H1 (cell line): ENCODE data around the gene BBX. TPM values are rescaled to one million over a fixed set of nuclear protein-coding genes. Genes with fewer than 3 reads are reported as not detected.

Source experiments
- CTCF ChIA-PET: fragments of 300-600 bp; sonication (Branson Sonifier 250); formaldehyde crosslinking; loops from one replicate; lab custom pipeline; 2021; ENCODE audit not compliant: partially characterized antibody; lab: Charles Lee
- POLR2A ChIA-PET: fragments of 300-600 bp; sonication (Branson Sonifier 250); formaldehyde crosslinking; loops from one replicate; lab custom pipeline; 2021; ENCODE audit warnings: inconsistent platforms; ENCODE audit not compliant: partially characterized antibody; lab: Charles Lee
- DNase-seq, 2 experiments: peaks; one replicate each; pipeline versions ENCODE4 v3.0.0 to v3.0.0-alpha.2; 2010 to 2022; ENCODE audit warnings: low spot score in 2 of 2, low read depth in 1 of 2, mixed read lengths in 1 of 2
- FAIRE-seq: peaks from 2 replicates; lab custom pipeline; 2011; peaks lifted over from hg19 to GRCh38; lab: Jason Lieb, UNC
- H2AFZ ChIP-seq: 2 replicates; pipeline ENCODE4 v1.8.1; 2012; ENCODE audit warnings: low read length, inconsistent platforms
- H2AK5ac ChIP-seq: 2 replicates; pipeline ENCODE4 v1.6.1; 2013; ENCODE audit warnings: low read depth, low read length
- H2BK120ac ChIP-seq: replicated peaks from 2 replicates; pipeline ENCODE3; 2013; ENCODE audit warnings: low read depth, low read length, inconsistent platforms
- H2BK12ac ChIP-seq: 2 replicates; pipeline ENCODE4 v1.6.1; 2013; ENCODE audit warnings: low read depth, low read length
- H2BK15ac ChIP-seq: 2 replicates; pipeline ENCODE4 v1.6.1; 2013; ENCODE audit warnings: low read length
- H2BK20ac ChIP-seq: 2 replicates; pipeline ENCODE4 v1.6.1; 2013; ENCODE audit warnings: low read length
- H2BK5ac ChIP-seq: 2 replicates; pipeline ENCODE4 v1.6.1; 2013; ENCODE audit warnings: low read depth, low read length
- H3K14ac ChIP-seq: 2 replicates; pipeline ENCODE4 v1.6.1; 2013; ENCODE audit warnings: inconsistent platforms; ENCODE audit not compliant: insufficient read length
- H3K18ac ChIP-seq: 2 replicates; pipeline ENCODE4 v1.6.1; 2013; ENCODE audit warnings: low read length; ENCODE audit errors: extremely low read depth
- H3K23ac ChIP-seq: 2 replicates; pipeline ENCODE4 v1.6.1; 2013; ENCODE audit warnings: inconsistent platforms; ENCODE audit not compliant: insufficient read length
- H3K23me2 ChIP-seq: 2 replicates; pipeline ENCODE4 v1.6.1; 2013; ENCODE audit warnings: low read depth, low read length
- H3K27ac ChIP-seq: 2 replicates; pipeline ENCODE4 v1.6.1; 2011; ENCODE audit warnings: low read depth, low read length, inconsistent platforms
- H3K27me3 ChIP-seq, 4 experiments: replicated peaks in 1 of 4; 1 replicate in 1 of 4; 2 replicates in 3 of 4; pipeline versions ENCODE4 v1.6.1 to v1.8.1; 2011 to 2013; ENCODE audit warnings: low read length in 3 of 4, mild to moderate bottlenecking in 3 of 4, inconsistent platforms in 2 of 4, mixed read lengths in 2 of 4, moderate library complexity in 1 of 4; ENCODE audit not compliant: control insufficient read depth in 3 of 4, insufficient read depth in 3 of 4; ENCODE audit errors: extremely low read depth in 1 of 4
- H3K36me3 ChIP-seq, 4 experiments: 2 replicates each; pipeline versions ENCODE4 v1.6.1 to v1.8.1; 2011 to 2013; ENCODE audit warnings: mild to moderate bottlenecking in 4 of 4, low read length in 3 of 4, moderate library complexity in 2 of 4, control low read depth in 1 of 4, inconsistent platforms in 1 of 4; ENCODE audit not compliant: insufficient read depth in 4 of 4, control insufficient read depth in 2 of 4
- H3K4ac ChIP-seq: replicated peaks from 2 replicates; pipeline ENCODE3; 2013; ENCODE audit warnings: low read length, low read depth, mixed read lengths, inconsistent platforms; ENCODE audit not compliant: insufficient read length
- H3K4me1 ChIP-seq, 4 experiments: replicated peaks in 1 of 4; 1 replicate in 1 of 4; 2 replicates in 3 of 4; pipeline versions ENCODE4 v1.6.1 to v1.8.1; 2011 to 2013; ENCODE audit warnings: low read length in 3 of 4, inconsistent platforms in 2 of 4, mixed read lengths in 1 of 4; ENCODE audit not compliant: insufficient read depth in 4 of 4, control insufficient read depth in 3 of 4
- H3K4me2 ChIP-seq, 2 experiments: 2 replicates each; pipeline versions ENCODE4 v1.6.1 to v1.8.1; 2011 to 2013; ENCODE audit warnings: low read depth in 2 of 2, low read length in 2 of 2, control low read depth in 1 of 2, inconsistent platforms in 1 of 2, mild to moderate bottlenecking in 1 of 2; ENCODE audit not compliant: insufficient read depth in 1 of 2
- H3K4me3 ChIP-seq, 4 experiments: fragments of 200-600, 300-600 bp in 1 of 4; sonication (generic), shearing (Covaris generic), sonication (Bioruptor Twin) in 1 of 4; 2 replicates each; pipeline versions ENCODE4 v1.5.1 to v1.8.1; 2011 to 2016; ENCODE audit warnings: low read length in 4 of 4, low read depth in 3 of 4, control low read depth in 2 of 4, inconsistent platforms in 2 of 4, mild to moderate bottlenecking in 2 of 4, mixed read lengths in 1 of 4, moderate library complexity in 1 of 4; ENCODE audit not compliant: insufficient read depth in 2 of 4; ENCODE audit errors: extremely low read depth in 1 of 4
- H3K56ac ChIP-seq: replicated peaks from 2 replicates; pipeline ENCODE3; 2013; ENCODE audit warnings: low read depth, mild to moderate bottlenecking, mixed read lengths, low read length, inconsistent platforms; ENCODE audit not compliant: insufficient read length
- H3K79me1 ChIP-seq: 2 replicates; pipeline ENCODE4 v1.6.1; 2013; ENCODE audit warnings: low read depth, low read length, control low read depth
- H3K79me2 ChIP-seq, 2 experiments: 2 replicates each; pipeline versions ENCODE4 v1.6.1 to v1.8.1; 2012 to 2013; ENCODE audit warnings: low read length in 2 of 2, mild to moderate bottlenecking in 2 of 2, inconsistent platforms in 1 of 2; ENCODE audit not compliant: insufficient read depth in 2 of 2, control insufficient read depth in 1 of 2
- H3K9ac ChIP-seq, 4 experiments: replicated peaks in 1 of 4; 1 replicate in 1 of 4; 2 replicates in 3 of 4; pipeline versions ENCODE4 v1.6.1 to v1.8.1; 2011 to 2013; ENCODE audit warnings: low read depth in 3 of 4, low read length in 3 of 4, control low read depth in 2 of 4, mild to moderate bottlenecking in 2 of 4, moderate library complexity in 2 of 4, inconsistent platforms in 1 of 4; ENCODE audit errors: extremely low read depth in 1 of 4
- H3K9me3 ChIP-seq, 2 experiments: 2 replicates each; pipeline versions ENCODE4 v1.6.1 to v1.8.1; 2012 to 2013; ENCODE audit warnings: mild to moderate bottlenecking in 2 of 2, moderate library complexity in 2 of 2, control low read depth in 1 of 2, inconsistent platforms in 1 of 2, low read depth in 1 of 2, low read length in 1 of 2, mixed read lengths in 1 of 2; ENCODE audit not compliant: insufficient read depth in 2 of 2
- H4K20me1 ChIP-seq, 2 experiments: replicated peaks in 1 of 2; 2 replicates each; pipeline versions ENCODE3 to v1.8.1; 2011 to 2013; ENCODE audit warnings: inconsistent platforms in 2 of 2, low read length in 2 of 2, mild to moderate bottlenecking in 1 of 2; ENCODE audit not compliant: insufficient read depth in 2 of 2, control insufficient read depth in 1 of 2
- H4K5ac ChIP-seq: 2 replicates; pipeline ENCODE4 v1.6.1; 2013; ENCODE audit warnings: low read length, low read depth, mixed read lengths, inconsistent platforms; ENCODE audit not compliant: insufficient read length
- H4K8ac ChIP-seq: 2 replicates; pipeline ENCODE4 v1.8.0; 2013; ENCODE audit warnings: mild to moderate bottlenecking, moderate library complexity, low read length, inconsistent platforms; ENCODE audit not compliant: insufficient read depth; ENCODE audit errors: extremely low read depth
- H4K91ac ChIP-seq: replicated peaks from 2 replicates; pipeline ENCODE3; 2013; ENCODE audit warnings: low read length, mixed read lengths, inconsistent platforms; ENCODE audit not compliant: insufficient read length
- CHD2 ChIP-seq: IDR thresholded peaks from 2 replicates; pipeline ENCODE4 v1.6.1; 2012; ENCODE audit warnings: low read length, improper control_type of control experiment
- HDAC6 ChIP-seq: IDR thresholded peaks from one replicate; pipeline ENCODE4 v1.7.1; 2012; ENCODE audit warnings: low read depth, mild to moderate bottlenecking, inconsistent platforms, low read length, moderate library complexity
- KDM4A ChIP-seq: IDR thresholded peaks from one replicate; pipeline ENCODE4 v1.7.1; 2012; ENCODE audit warnings: low read depth, mild to moderate bottlenecking, moderate library complexity, low read length, inconsistent platforms; ENCODE audit not compliant: severe bottlenecking
- POLR2A ChIP-seq, 2 experiments: IDR thresholded peaks; 1 replicate in 1 of 2; 2 replicates in 1 of 2; pipeline ENCODE4 v1.6.1; 2011; ENCODE audit warnings: low read depth in 2 of 2, low read length in 2 of 2, mild to moderate bottlenecking in 2 of 2; ENCODE audit errors: control extremely low read depth in 1 of 2
- POLR2AphosphoS5 ChIP-seq: IDR thresholded peaks from 2 replicates; pipeline ENCODE4 v1.6.1; 2011; ENCODE audit warnings: low read depth, low read length
- TAF1 ChIP-seq: IDR thresholded peaks from 2 replicates; pipeline ENCODE4 v1.6.1; 2011; ENCODE audit warnings: mild to moderate bottlenecking, low read depth, low read length
- WGBS, 2 experiments: shearing (Covaris generic) in 1 of 2; methylation state at CpG; one replicate each; pipeline versions ENCODE4 v1.1.6 to v1.1.7; 2013 to 2015; ENCODE audit warnings: low lambda C conversion rate in 2 of 2, mixed read lengths in 2 of 2, inconsistent platforms in 1 of 2, low coverage in 1 of 2, missing lambda C conversion rate in 1 of 2; ENCODE audit not compliant: insufficient replicate concordance in 2 of 2, insufficient coverage in 1 of 2, insufficient read length in 1 of 2; ENCODE audit errors: extremely low coverage in 1 of 2, missing lambda C conversion rate in 1 of 2; 5-methylcytosine and 5-hydroxymethylcytosine counted together
- polyA plus RNA-seq, 7 experiments: library from polyadenylated mRNA; depleted of rRNA in 3 of 7; stranded (reverse) in 5 of 7; unstranded in 2 of 7; fragments of >200 nt in 5 of 7; fragments of 200-250 nt in 2 of 7; gene quantifications; 1 replicate in 5 of 7; 2 replicates in 1 of 7; 4 replicates in 1 of 7; pipeline versions ENCODE4 v1.2.1 to v1.2.3, GENCODE V29; 2011 to 2013; ENCODE audit warnings: missing spikeins in 2 of 7, mixed read lengths in 2 of 7
- total RNA-seq: library from RNA; stranded (reverse); fragmentation: NEBNext Ultra II Directional; extraction: Animal tissue kit (Norgen Biotek cat#: 25700); gene quantifications from 2 replicates; pipeline ENCODE4 v1.2.1, GENCODE V29; 2021

Gene BBX
- total and polyA plus RNA-seq, 2 of the 8 experiments (the other 6 are each of a cell fraction or from before 2014, with no cell fraction given) = 11.0 to 42.5 TPM

DNA sequence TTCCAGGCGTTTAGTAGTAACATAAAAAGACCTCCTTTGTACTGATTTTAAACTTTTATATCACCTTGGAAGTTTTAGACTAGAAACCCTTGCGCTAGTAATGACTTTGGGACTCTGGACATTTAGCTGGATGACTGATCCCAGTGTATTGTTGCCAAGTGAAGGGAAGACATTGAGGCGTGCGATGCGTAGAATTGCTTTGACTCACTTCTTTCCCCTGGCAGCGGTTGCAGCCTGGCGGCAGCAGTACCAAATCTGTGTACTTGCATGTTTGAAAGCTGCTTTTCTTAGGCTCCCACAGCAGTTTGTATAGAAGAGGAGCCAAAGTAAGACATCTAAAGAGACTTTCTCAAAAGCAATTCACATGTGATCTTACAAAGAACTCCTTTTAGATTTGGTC is 151.6 kb downstream of the BBX start:
- no peak overlapping the region for H3K9ac ChIP-seq
- no peak overlapping the region for H3K14ac ChIP-seq
- H2BK5ac ChIP-seq = no peak overlapping the region
- CTCF ChIA-PET = interaction anchor here (1.1 to 9.1 kb wide), 14 partner anchors 8 to 438 kb away, joined by 5 to 121 read pairs (median 24); no protein-coding TSS in a partner anchor
- H3K27ac ChIP-seq = no peak overlapping the region
- no peak overlapping the region for H2AK5ac ChIP-seq
- H3K27me3 ChIP-seq = no peaks in the 10 kb centered on the region
- H2BK20ac ChIP-seq = no peak overlapping the region
- no peak for TF ChIP-seq POLR2A (IDR thresholded peaks at IDR 0.05; ENCODE audit: control extremely low read depth in 1 of 2, low read depth in 2 of 2, low read length in 2 of 2)
- no peak for TF ChIP-seq HDAC6
- no peak for TF ChIP-seq TAF1
- no peak for TF ChIP-seq KDM4A
- TF ChIP-seq CHD2 = no peak
- TF ChIP-seq POLR2AphosphoS5 = no peak
- H2BK12ac ChIP-seq = no peak overlapping the region
- no peak overlapping the region for H3K23ac ChIP-seq
- H4K5ac ChIP-seq = no peak overlapping the region
- H3K23me2 ChIP-seq = no peaks in the 10 kb centered on the region
- no peaks in the 10 kb centered on the region for H3K36me3 ChIP-seq
- no peaks in the 10 kb centered on the region for H3K9me3 ChIP-seq
- no peak overlapping the region for H3K4me3 ChIP-seq
- no peak overlapping the region for H2AFZ ChIP-seq
- H3K4ac ChIP-seq = no peak overlapping the region
- H3K4me1 ChIP-seq = no peaks in the 10 kb centered on the region
- no peak overlapping the region for H3K4me2 ChIP-seq
- H2BK15ac ChIP-seq = no peak overlapping the region
- H4K8ac ChIP-seq = no peak overlapping the region
- 93% methylated on average over 7 of the region's 7 CpGs; no CpG with 5 or more reads in 1 of the 2 experiments for WGBS, 2 experiments
- no peaks in the 10 kb centered on the region; a peak in 1 of 4 replicates for H3K79me2 ChIP-seq
- DNase-seq = no peak
- no peak overlapping the region for H4K91ac ChIP-seq
- H4K20me1 ChIP-seq = no peaks in the 10 kb centered on the region
- POLR2A ChIA-PET = interaction anchor here (1.5 kb wide), 1 partner anchor 9 kb away, joined by 4 read pairs; no protein-coding TSS in a partner anchor
- no peaks in the 10 kb centered on the region for H3K79me1 ChIP-seq
- H3K18ac ChIP-seq = no peak overlapping the region
- no peak overlapping the region for H2BK120ac ChIP-seq
- no peak for FAIRE-seq
- no peak overlapping the region for H3K56ac ChIP-seq
